Kidney (tissue), 14 donors: ENCODE measurements around the gene STX16. TPM values are rescaled to one million over a fixed set of nuclear protein-coding genes. Genes with fewer than 3 reads are reported as not detected.

Source experiments
- DNase-seq, 5 donors: peaks; one replicate each; pipeline ENCODE4 v3.0.0-alpha.2; 2013 to 2020
- FAIRE-seq: peaks from 2 replicates; lab custom pipeline; 2012; peaks lifted over from hg19 to GRCh38; lab: Jason Lieb, UNC
- H3K27ac ChIP-seq, 2 donors: one replicate each; pipeline ENCODE4 v1.7.0; 2013; ENCODE audit warnings: low read depth in 2 of 2, low read length in 2 of 2, inconsistent platforms in 1 of 2
- H3K27me3 ChIP-seq: one replicate; pipeline ENCODE4 v1.7.1; 2013; ENCODE audit warnings: low read length, inconsistent platforms; ENCODE audit not compliant: control insufficient read depth, insufficient read depth
- H3K36me3 ChIP-seq, 3 donors: one replicate each; pipeline versions ENCODE4 v1.7.0 to v1.7.1; 2013; ENCODE audit warnings: low read length in 3 of 3, control low read depth in 1 of 3, inconsistent platforms in 1 of 3; ENCODE audit not compliant: insufficient read depth in 3 of 3, control insufficient read depth in 2 of 3
- H3K4me1 ChIP-seq, 3 donors: one replicate each; pipeline versions ENCODE4 v1.7.0 to v1.7.1; 2013; ENCODE audit warnings: low read length in 3 of 3, inconsistent platforms in 1 of 3, low read depth in 1 of 3; ENCODE audit not compliant: control insufficient read depth in 2 of 3, insufficient read depth in 2 of 3
- H3K4me3 ChIP-seq, 3 donors: one replicate each; pipeline versions ENCODE4 v1.7.0 to v1.8.1; 2013; ENCODE audit warnings: low read length in 3 of 3, control low read depth in 1 of 3, inconsistent platforms in 1 of 3
- H3K9ac ChIP-seq, 3 donors: one replicate each; pipeline versions ENCODE4 v1.7.0 to v1.7.1; 2013; ENCODE audit warnings: low read length in 3 of 3, control low read depth in 1 of 3, inconsistent platforms in 1 of 3
- H3K9me3 ChIP-seq, 3 donors: one replicate each; pipeline versions ENCODE4 v1.7.0 to v1.7.1; 2013; ENCODE audit warnings: low read length in 3 of 3, control low read depth in 1 of 3, inconsistent platforms in 1 of 3; ENCODE audit not compliant: control insufficient read depth in 2 of 3, insufficient read depth in 1 of 3
- intact Hi-C: fragments of 100-400 bp; cut with DNase I; formaldehyde crosslinking; loops from one replicate; pipeline ENCODE4 v1.11.1; 2022
- polyA plus RNA-seq: library from polyadenylated mRNA; stranded (reverse); fragments of 350-450 nt; fragmentation: Illumina TruSeq; extraction: RNeasy Lipid Tissue Mini Kit (QIAGEN cat#74804); gene quantifications from one replicate; pipeline ENCODE4 v1.2.3, GENCODE V29; 2014; ENCODE audit warnings: low read depth, low replicate concordance; ENCODE audit not compliant: insufficient read depth
- total RNA-seq: library from RNA; stranded (reverse); fragmentation: NEBNext Ultra II Directional; extraction: Animal tissue kit (Norgen Biotek cat#: 25700); gene quantifications from one replicate; pipeline ENCODE4 v1.2.1, GENCODE V29; 2021
- TF ChIP-seq, protein P1 (sequence below): IDR thresholded peaks from 3 replicates; pipeline ENCODE4 v1.5.1; 2012; ENCODE audit warnings: mild to moderate bottlenecking, moderate library complexity, borderline replicate concordance; ENCODE audit not compliant: insufficient read depth; ENCODE audit errors: extremely low read depth
- donor health status: control.
- donor health status: control.
- donor health status: control.
- donor health status: control.
- donor health status: control.
- donor health status: DM: yes; HTN: yes; CAD: no.
- donor health status: Normal renal cell carcinoma (clear cell type).

Gene STX16
- total and polyA plus RNA-seq, 2 donors from 2014 or later = 20.6 to 60.7 TPM

DNA sequence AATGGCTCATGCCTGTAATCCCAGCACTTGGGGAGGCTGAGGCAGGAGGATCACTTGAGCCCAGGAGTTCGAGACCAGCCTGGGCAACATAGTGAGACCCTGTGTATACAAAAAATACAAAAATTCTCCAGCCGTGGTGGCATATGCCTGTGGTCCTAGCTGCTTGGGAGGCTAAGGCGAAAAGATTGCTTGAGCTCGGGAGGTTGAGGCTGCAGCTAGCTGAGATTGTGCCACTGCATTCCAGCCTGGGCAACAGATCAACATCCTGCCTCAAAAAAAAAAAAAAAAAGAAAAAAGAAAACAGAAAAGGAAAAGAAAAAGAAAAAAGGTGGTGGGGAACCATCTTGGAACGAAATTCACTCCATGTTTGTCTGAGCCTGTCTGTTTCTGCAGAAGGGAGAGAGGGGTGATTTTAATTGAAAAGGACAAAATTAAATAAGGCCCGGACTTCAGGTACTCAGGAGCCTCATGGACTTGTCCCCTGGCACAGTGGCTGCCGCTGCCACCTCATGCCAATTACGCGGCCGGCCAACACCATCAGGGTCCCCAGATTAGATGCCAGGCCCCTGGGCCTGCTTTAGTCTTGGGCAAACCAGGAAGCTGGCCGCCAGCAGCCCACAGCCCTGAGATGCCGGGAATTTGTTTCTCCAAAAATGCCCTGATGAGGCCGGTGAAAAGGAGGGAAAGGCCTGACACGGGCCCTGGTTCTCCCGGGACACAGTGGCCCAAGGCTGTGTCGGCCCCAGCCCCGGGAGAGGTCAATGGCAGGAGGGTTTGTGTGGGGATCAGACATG lies 37.8 kb upstream of the STX16 start:
- TF ChIP-seq, protein P1, sequence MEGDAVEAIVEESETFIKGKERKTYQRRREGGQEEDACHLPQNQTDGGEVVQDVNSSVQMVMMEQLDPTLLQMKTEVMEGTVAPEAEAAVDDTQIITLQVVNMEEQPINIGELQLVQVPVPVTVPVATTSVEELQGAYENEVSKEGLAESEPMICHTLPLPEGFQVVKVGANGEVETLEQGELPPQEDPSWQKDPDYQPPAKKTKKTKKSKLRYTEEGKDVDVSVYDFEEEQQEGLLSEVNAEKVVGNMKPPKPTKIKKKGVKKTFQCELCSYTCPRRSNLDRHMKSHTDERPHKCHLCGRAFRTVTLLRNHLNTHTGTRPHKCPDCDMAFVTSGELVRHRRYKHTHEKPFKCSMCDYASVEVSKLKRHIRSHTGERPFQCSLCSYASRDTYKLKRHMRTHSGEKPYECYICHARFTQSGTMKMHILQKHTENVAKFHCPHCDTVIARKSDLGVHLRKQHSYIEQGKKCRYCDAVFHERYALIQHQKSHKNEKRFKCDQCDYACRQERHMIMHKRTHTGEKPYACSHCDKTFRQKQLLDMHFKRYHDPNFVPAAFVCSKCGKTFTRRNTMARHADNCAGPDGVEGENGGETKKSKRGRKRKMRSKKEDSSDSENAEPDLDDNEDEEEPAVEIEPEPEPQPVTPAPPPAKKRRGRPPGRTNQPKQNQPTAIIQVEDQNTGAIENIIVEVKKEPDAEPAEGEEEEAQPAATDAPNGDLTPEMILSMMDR = no peak
- Histone ChIP-seq H3K9ac (no peak overlapping the region), H3K4me1 (no peaks in the 10 kb centered on the region), H3K27ac (no peak overlapping the region), H3K4me3 (no peak overlapping the region), H3K9me3 (no peaks in the 10 kb centered on the region), H3K27me3 (no peaks in the 10 kb centered on the region), H3K36me3 (no peaks in the 10 kb centered on the region)
- DNase-seq = no peak
- intact Hi-C loops = no loop called here
- no peak for FAIRE-seq

DNA sequence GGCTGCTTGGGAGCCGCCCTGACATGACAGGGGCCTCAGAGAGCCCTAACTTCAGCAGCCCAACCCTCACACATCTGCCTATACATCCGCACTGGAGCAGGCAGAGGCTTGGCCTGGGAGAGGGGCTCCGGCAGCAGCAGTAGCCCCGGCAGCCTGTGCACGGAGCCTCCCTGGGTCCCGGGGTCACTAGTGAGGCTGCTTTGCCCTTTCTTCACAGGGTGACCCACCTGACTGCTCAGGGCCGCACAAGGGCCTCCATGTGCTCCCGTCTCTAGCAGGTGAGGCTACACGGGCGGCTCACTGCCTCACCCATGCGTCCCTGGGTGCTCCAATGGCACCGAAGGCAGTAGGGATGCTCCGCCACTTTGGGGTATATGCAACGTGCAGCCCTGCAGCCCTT lies 36.7 kb upstream of the STX16 start:
- TF ChIP-seq, protein P1 = no peak
- Histone ChIP-seq H3K4me1 (no peaks in the 10 kb centered on the region), H3K4me3 (no peak overlapping the region), H3K36me3 (no peaks in the 10 kb centered on the region), H3K9me3 (no peaks in the 10 kb centered on the region), H3K27me3 (no peaks in the 10 kb centered on the region), H3K9ac (no peak overlapping the region), H3K27ac (no peak overlapping the region)
- intact Hi-C loops = no loop called here
- FAIRE-seq (no peak), DNase-seq (no peak)

DNA sequence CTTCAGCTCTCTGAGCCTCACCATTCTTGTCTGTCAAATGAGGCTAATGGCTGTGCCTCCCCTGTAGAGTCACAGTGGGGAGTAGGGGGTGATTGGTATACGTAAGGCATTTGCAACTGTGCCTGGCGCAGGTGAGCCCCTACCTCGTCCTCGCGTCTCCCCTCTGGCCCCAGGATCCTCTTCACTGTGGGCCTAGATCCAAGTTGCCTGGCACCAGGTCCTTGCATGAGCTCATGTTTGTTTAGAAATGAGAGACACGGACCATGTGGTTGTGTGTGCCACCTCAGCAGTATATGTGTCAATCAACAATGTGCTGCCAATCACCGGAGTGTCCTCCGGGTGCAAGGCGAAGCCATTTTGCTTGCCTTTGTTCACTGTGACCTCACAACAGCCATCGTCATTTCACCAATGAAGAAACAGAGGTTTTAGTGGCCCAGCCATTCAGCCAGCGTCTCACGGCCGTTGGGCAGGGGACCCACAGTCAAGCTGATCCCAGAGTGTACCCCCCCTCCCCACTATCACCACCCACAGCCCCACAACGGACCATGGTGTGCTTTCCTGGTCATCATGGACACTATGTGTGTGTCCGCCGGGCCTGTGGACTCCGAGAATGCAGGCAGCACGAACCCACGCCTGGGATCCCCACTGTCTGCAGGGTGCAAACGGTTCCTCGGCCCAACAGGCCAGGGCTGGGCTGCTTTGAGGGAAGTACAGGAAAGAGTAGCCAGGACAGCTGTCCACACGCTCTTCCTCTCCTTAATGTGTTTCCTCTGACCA lies 35.9 kb upstream of the STX16 start:
- no peak for DNase-seq
- Histone ChIP-seq H3K27me3 (no peaks in the 10 kb centered on the region), H3K4me1 (no peaks in the 10 kb centered on the region), H3K9me3 (no peaks in the 10 kb centered on the region), H3K27ac (no peak overlapping the region), H3K36me3 (no peaks in the 10 kb centered on the region), H3K9ac (no peak overlapping the region), H3K4me3 (no peak overlapping the region)
- intact Hi-C loops = no loop called here
- no peak for FAIRE-seq
- TF ChIP-seq, protein P1 = no peak
